ENCODE measurements around the gene MAPKAPK2. TPM values are rescaled to one million over a fixed set of nuclear protein-coding genes. Genes with fewer than 3 reads are reported as not detected.

MAPKAPK2 gene
- total RNA-seq, 1 donor from 2014 or later: 40.9 TPM

DNA sequence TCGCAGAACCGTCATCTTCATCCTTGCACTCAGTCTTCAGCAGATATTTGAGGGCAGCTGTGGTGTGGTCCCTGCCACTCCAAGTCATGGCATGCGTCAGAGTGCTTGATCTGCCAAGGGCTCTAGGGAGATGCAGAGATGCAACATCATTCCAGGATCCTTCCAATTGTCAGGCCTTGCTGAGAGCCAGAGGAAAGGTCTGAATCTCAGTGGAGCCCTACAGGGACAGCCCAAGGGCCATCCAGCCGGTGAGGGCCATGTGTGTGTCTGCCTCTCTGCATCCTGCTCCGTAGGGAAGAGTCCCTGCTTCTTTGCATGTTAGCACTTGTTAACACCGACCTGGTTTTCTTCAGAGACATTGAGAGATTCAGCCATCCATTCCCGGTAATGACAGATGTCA is 17.6 kb downstream of the MAPKAPK2 start:
- DNase-seq (ENCODE audit: low read depth, low spot score): no peak

DNA sequence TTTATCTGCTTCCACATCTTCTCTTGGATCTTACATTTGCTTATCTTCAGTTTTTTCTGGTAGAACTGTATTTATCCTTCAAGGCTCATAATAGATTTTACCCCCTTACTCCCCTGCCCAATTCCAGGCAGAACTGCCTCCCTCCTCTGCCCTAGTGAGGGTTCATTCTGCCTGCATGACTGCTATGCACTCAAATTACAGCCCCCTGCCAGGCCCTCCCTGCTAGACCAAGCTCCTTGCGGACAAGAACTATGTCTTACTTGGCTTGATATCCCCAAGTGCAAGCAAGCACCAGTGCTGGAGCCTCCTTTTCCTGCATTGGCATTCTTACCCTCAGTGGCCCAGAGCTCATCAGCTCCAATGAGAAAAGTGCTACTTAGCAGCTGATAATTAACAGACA is 18.1 kb downstream of the MAPKAPK2 start:
- DNase-seq (ENCODE audit: low read depth, low spot score): no peak

DNA sequence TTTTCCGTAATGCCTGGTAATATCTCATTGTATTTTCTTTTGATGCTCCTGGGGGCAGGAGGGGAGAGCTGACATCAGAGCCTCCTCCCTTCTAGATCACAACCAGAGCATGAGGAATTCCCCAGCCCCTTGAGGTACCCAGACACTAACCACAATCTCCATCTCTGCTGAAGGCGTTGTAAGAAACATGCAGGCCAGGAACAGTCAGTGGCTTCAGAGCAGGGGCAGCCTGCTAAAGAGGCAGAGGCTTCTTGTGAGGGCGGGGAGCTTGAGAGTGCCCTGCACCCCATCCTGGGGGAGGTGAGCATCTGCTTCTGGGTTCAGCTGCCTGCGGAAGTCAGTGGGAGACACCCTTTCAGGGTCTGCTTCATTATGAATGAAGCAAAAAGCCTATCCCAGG is 19.0 kb downstream of the MAPKAPK2 start:
- no peak for DNase-seq (ENCODE audit: low read depth, low spot score)

DNA sequence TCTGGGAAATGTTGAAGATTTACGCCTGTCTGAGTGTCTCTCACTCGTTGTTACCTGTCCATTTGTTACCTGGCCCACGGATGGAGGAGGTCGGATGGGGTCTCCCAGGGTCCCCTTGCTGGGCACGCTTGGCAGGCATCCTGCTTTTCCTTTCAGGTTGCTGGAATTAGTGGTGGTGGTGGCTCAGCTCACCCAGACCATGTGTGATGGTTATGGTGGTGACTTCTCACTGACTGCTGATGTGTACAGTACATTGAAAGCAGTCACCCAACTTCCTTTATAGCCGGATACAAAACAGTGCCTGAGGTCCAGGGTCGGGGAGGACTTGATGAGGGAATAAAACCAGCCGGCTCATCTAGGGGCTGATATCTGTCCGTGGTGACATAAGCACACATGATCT is 19.5 kb downstream of the MAPKAPK2 start:
- DNase-seq (ENCODE audit: low read depth, low spot score): no peak

DNA sequence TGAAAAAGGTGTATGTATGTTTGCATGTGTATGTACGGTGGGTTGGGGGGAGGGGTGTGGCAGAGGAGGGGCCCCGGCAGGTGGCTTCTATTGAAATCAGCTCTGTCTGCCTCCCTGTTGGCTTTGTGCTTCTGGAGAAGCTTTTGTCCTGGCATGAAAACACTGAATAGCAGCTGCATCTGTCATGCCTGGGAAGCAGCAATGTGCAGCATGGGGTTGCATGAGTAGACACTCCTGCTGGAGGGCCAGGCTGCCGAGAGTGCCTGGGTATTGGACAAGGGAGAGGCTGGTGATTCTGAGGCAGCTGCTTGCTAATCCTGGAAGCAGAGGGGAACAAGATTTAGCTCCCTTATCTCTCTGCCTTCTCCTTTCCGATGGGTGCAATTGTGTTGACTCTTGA is 20.5 kb downstream of the MAPKAPK2 start:
- no peak for DNase-seq (ENCODE audit: low read depth, low spot score)

DNA sequence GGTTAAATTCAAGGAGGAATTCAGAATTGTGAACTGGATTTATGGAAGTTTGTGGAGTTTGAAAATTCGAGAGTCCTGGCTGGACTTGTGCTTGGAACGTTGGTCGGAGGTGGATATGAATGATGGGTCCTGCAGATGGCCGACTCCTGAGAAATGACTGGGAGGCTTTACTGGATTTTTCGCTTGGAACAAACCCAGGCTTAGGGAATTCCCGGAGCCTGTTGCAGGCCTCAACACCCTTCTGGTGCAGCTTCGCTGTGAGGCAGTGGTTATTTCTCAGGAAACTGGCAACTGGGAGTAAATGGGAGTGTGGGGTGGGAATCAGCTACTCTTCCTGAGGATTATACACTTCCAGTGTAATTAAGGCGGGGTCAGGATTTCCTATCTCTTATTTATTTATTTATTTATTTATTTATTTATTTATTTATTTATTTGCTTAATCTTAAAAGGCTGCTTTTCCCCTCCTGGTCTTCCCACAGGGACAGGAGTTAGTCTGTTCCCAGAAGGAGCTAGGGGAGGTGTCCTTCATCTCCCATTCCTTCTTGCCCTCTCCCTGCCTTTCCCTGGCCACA is 21.1 kb downstream of the MAPKAPK2 start:
- no peak for DNase-seq (ENCODE audit: low read depth, low spot score)

DNA sequence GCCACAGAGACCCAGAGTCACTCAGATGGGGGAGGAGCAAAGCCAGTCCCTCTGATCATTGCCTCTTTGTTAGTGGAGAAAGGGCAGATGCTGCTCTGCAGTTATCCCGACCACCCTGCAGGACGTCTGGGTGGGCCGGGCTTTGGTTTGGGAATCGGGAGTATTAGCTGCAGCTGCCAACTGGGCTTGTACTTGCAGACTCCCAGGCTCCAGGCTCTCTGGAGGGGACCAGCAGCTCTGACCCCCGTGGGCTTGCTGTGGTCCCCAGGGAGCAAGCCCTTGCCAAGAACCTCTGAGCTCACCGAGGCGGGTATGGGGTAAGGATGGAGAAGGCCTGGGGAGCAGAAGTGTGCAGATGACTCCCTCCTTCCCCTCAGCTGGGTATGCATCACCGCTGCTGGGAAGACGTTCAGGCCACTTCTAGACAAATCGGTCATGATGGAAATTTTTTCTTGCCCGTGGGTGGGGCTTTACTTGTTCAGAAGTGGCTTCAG is 21.6 kb downstream of the MAPKAPK2 start:
- DNase-seq (ENCODE audit: low read depth, low spot score): no peak

DNA sequence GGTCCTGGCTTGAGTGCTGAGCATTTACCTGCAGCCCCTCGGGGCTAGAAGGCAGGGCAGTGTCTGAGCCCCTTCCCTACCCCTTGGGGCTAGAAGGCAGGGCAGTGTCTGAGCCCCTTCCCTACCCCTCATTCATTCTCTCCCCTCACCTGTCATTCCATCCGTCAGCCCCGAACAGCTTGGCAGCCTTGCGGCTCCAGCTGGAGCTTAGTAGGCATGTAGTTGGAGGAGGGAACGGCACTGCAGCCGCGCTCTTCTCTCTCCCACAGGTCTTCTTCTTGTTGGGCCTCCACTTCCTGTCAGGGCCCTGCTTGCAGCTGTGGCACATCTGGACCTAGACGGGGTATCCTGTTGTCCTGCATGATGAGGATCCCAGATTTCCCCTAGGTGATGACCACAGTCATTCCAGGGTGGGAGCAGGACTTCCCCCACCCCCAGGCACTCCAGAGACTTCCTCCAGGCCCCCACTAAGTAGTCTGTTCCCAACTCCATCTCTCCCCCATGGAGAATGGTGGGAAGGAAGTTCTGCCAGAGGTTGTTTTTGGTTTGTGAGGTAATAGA is 22.2 kb downstream of the MAPKAPK2 start:
- DNase-seq (ENCODE audit: low read depth, low spot score): no peak

DNA sequence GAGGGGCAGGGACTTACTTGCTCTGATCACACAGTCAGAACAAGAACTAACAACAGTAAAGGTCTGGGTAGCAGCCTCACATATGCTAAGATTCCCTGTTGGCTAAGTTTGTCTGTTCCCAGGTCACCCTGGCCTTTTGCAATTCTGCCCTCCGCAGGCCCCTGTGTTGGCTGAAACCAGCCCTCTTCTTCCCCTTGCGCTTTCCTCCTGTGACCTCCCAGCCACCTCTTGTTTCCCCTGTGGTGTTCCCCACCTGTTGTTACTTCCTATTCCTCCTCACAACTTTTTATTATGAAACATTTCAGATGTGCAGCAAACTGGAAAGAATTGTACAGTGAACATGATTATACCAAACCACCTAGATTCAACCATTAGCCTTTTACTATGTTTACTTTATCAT is 23.4 kb downstream of the MAPKAPK2 start:
- no peak for DNase-seq (ENCODE audit: low read depth, low spot score)

DNA sequence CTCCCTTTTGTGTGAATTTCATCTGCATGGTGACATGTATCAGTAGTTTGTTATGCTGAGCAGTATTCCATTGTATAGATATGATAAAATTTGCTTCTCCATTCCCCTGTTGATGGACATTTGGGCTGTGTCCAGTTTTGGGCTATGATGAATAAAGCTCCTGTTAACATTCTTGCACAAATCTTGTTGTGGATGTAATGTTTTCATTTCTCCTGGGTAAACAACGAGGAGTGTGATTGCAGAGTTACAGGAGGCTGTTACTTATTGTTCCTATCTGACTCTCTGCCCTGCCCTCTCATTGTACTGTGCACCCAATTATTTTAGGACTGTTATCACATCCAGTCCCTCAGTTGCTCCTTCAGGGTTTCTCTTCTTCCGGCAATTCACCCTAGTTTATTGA is 24.2 kb downstream of the MAPKAPK2 start:
- DNase-seq (ENCODE audit: low read depth, low spot score): no peak

DNA sequence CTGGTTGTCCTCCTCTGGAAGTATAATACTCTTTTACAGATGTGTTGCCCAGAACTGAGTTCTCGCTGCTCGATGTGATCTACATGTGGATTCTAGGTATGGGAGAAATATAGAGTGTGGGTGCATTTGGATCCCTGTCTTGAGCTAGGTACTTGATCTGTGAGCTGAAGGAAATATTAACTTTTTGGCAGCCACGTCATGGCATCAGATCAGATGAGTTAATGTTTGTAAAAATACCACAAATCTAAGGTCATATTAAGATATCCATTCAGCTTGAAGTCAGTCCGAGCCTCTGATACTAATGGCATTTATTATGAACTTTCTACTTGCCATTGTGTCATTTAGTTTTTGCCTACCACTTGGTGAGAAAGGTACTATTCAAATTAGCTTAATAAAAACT is 24.6 kb downstream of the MAPKAPK2 start:
- no peak for DNase-seq (ENCODE audit: low read depth, low spot score)

DNA sequence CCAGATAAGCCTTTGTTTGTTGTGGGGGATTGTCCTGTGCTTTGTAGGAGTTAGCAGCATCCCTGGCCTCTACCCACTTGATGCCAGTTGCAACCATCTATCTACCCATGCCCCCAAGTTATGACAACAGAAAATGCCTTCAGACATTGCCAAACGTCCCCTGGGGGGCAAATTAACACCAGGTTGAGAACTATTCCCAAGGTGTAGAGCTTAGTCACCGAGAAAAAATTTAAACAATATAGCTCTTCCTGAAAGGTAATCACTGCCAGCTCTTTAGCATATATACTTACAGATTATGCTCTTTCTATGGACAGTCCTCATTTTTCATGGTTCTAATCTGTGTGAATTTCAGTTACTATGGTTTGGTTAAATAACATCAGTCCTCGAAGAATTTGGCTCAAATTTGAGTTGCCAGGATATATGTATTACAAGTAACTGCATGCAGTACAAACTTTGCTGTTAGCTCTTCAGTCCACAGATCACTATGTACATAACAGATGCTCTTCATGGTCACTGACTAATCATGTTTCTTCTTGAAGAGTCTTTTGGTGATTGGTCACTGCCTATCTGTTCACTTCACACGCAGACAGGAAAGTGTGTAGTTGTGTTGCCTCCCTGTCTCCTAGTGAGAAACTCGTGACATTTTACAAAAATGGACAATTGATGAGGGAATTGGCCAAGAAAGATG is 25.2 kb downstream of the MAPKAPK2 start:
- DNase-seq (ENCODE audit: low read depth, low spot score): no peak

DNA sequence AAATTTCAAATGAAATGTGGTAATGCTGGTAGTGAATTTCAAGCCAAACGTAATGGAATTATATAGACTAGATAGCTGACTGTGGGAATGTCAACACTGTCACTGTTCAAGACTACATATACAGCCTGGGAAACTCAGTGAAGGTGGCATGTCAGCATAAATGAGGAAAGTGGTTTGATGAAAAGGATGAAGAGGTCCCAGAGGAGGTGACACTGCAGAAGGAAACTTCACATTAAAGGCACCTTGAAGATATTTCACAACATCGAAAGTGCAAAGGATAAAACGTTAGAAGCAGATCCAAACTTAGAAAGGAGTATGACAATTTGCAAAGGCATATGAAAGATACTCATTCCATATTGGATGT is 25.7 kb downstream of the MAPKAPK2 start:
- no peak for DNase-seq (ENCODE audit: low read depth, low spot score)

DNA sequence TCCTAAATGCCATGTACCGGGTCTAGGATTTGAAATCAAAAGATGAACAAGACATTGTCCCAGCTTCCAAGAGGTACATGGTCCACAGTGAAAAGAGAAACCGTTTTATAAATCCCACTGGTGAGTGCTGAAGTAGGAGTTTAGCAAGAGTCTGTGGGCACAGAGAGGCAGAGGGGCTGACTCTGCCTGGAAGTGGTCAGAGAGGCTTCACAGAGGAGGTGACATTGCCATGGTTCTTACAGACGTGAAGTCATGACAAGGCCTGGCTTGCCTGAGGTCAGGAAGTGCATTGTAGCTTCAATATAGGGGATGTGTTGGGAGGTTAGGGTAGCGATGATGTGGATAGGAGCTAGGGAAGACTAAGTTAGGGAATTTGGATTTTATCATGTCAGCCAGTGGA is 28.4 kb downstream of the MAPKAPK2 start:
- DNase-seq (ENCODE audit: low read depth, low spot score): no peak

DNA sequence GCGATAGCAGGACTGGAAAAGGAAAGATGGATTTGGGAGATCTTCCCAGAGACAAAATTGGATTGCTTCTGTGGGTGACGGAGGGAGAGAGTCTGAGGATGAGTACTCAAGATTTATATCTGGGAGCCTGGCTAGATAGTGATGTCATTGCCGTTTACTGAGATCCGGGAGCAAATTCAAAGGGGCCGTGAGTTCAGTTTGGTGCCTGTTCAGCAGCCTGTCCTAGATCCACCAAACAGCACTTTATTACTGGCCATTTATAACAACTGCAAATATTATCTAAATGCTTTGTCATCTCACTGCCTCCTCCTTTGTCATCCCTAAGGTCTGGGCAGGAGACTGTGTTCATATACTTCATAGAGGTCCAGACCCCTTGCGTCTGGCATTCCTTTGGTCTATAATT is 29.2 kb downstream of the MAPKAPK2 start:
- no peak for DNase-seq (ENCODE audit: low read depth, low spot score)

DNA sequence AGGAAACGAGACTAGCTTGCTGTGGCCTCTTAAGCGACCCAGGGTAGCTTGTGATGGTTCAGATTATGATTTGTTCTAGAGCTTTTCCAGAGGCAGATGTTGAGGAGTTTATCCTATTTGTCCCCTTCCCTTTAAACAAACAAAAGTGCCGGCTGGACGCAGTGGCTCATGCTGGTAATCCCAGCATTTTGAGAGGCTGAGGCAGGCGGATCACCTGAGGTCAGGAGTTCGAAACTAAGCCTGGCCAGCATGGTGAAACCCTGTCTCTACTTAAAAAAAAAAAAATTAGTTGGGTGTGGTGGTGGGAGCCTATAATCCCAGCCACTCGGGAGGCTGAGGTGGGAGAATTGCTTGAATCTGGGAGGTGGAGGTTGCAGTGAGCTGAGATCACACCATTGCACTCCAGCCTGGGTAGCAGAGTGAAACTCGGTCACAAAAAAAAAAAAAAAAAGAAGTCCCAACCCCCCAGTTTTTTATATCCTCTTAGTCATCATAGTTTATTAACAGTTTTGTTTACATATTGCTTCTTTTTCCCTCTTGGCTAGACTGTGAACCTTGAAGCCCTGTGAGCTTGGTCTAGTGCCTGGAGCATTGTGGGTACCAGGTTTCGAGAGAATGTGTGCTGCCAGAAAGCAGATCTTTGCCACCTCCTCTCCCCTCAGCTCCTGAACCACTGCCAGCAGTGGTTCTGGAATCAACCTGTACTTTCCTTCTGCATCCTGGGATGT is 29.8 kb downstream of the MAPKAPK2 start:
- no peak for DNase-seq (ENCODE audit: low read depth, low spot score)

DNA sequence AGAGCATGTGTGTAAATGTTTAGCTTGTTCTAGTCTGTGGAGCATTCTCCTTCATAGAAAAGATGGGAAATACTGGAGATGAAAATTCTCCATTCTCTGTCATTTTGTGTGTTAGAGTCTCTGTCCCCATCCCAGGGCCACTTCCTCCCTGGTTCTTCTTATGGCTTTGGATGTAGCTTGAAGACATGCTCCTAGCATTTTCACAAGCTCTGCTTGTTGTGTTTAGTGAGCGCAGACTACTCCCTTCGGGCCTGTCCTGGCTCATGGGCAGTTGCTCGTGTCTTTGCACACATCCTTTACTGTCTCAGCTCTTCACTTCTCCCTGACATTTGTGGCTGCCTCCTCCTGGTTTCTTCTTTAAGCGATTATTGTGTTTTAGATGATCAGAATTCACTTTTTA is 30.4 kb downstream of the MAPKAPK2 start:
- no peak for DNase-seq (ENCODE audit: low read depth, low spot score)

DNA sequence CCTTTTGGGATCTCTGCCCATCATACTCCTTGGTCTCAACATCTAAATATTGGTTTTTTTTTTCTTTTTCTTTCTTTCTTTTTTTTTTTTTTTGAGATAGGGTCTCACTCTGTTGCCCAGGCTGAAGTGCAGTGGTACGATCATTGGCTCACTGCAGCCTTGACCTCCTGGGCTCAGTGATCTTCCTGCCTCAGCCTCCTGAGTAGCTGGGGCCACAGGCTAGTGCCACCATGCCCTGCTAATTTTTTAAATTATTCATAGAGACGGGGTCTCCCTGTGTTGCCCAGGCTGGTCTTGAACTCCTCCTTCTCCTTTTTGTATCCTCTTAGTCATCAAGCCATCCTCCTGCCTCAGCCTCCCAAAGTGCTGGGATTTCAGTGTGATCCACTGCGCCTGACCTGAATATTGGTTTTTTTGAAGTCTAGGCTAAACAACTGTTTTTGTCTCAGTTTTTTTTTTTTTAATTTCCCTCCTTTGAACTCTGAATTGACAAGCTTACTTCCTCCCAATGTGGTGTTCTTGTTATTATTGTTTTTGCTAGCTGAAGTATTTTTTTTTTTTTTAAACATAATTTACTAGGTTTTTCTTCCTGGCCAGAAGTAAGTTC is 30.9 kb downstream of the MAPKAPK2 start:
- DNase-seq (ENCODE audit: low read depth, low spot score): no peak

DNA sequence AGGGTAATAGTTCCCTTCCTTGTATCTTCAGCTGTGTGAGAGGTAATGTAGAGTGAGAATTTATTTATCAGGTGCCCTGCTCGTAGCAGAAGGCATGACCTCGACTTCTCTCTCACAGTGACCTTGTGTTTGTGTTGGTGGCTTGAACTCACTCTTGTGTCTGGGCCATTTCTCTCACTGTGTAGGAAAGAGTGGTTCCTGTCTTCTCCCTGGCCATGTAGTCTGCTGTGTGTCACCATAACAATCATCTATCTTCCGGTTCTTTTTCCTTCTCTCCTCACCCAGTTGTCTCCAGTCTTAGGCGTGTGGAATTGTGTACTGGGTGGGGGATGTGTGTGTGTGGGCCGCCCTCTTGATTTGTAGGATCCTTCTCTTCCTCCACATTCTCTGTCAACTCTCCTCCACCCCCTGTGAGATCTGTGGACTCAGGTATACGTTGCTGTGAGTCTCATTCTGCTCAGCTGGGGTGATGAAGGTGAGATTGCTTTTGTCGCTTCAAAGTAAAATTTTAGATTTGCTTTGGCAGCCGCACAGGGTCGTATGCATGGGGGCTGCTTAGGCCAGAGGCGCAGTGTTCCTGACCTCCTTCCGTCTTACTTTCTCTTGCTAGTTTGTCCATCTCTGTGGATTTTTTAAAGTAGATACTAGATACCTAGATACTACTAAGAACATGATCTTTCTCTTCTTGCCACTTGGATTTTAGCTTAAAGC is 31.6 kb downstream of the MAPKAPK2 start:
- no peak for DNase-seq (ENCODE audit: low read depth, low spot score)

DNA sequence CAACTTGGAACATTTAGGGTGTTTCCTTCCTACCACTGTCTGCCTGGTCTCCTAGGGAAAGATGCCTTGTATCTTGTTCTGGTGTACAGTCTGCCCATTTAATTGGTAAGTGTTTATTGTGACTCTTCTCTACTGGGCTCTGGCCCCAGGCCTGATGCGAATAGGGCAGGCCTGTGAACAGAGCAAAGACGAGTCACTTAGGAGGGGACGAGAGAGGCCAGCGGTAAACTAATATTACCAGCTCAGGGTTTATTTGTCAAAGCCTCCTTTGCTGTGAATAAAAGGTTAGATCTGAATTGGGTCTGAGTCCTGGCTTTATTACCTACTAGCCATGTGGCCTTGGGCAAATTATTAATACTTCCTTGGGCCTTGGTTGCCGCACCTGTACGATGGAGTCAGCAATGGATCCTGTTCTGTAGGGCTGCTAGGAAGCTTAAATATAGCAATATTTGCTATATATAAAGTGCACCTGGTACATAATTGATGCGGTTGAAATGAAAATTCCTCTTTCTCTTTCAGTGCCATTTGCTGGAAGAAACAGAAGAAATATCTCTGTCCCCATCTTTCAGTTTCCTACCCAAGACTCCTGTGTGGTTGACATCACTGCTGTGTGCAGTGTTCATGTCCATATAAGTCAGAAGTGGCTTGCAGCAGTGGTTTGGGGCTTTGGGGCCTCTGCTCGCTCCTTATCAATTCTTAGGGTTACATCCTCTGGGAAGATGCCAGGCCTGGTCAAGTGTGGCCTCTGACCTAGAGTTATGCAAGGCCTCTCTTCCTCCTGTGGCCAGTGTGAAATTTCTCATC is 32.4 kb downstream of the MAPKAPK2 start:
- DNase-seq (ENCODE audit: low read depth, low spot score): no peak

DNA sequence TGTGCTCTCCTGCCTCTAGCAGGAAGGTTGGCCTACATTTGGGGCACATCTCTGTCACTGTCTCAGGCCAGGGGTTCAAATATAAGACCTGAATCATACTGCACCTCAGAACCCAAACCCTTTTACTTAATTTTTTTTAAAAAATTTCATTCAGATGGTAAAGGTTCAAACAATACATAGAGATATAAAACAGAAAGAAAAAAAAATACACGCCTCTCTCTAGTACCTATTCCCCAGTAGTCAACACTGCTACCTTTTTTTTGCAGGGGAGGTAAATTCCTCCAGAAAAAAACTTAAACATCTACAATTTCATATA is 32.9 kb downstream of the MAPKAPK2 start:
- DNase-seq (ENCODE audit: low read depth, low spot score): no peak

All from pulmonary artery endothelial cell (primary cell).